ENCODE measurements around the gene HPS1. TPM values are rescaled to one million over a fixed set of nuclear protein-coding genes. Genes with fewer than 3 reads are reported as not detected.
"Not testable (repeated sequence)": the region's sequence is repeated elsewhere in the genome, so short reads cannot be mapped to it uniquely, and the experiment has no call there.

HPS1 gene
- total and polyA plus RNA-seq, 11 donors, result 20.9 to 61.4 (median 38.5) TPM

DNA sequence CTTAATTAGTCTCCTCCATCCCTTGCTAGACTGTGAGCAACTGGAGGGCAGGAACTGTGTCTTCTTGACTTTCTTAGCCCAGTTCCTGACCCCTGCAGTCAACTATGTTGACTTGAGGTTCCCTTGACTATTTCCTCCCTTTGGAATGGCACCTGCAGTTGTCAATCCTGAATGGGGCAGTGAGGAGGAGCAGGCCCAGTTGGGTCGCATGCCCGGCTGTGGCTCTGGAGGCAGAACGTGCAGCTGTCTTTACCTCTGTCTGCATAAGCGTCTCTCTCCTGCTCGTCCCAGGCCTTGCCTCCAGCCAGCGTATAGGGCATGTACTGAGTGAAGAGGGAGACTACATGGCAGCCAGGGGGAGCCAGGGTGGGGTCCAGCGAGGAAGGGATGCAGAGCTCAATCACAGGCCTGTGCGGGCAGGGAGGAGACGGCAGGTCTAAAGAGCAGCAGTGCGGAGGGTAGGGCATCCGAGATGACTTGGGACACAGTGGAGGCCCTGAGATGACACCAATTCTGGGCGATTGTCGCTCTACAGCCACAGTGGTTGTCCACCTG, 58.6 kb downstream of the HPS1 start:
- DNase-seq, result no peak
- TF ChIP-seq CTCF (IDR thresholded peaks at IDR 0.05) (no peak), POLR2A (IDR thresholded peaks at IDR 0.05) (no peak)
- Histone ChIP-seq H3K36me3 (peaks cover 0 to 39% (median 15%) of the 10 kb centered on the region in 9 donors), H3K4me3 (no peak overlapping the region), H3K27me3 (no peaks in the 10 kb centered on the region), H3K9me3 (no peaks in the 10 kb centered on the region), H3K27ac (no peak overlapping the region), H3K4me1 (peaks cover 0 to 16% (median 5%) of the 10 kb centered on the region in 12 donors)
- intact Hi-C loops (cut with DNase I), result no loop called here
- no peak for ATAC-seq
- 91 to 96% (median 94%) methylated on average over 13 of the region's 13 CpGs for WGBS, 4 donors

- H3K36me3 ChIP-seq, result peaks cover 0 to 45% (median 26%) of the 10 kb centered on the region in 9 donors
- H3K4me1 ChIP-seq, result no peaks in the 10 kb centered on the region
- DNase-seq, result no peak
- ATAC-seq, result no peak
- no peak overlapping the region for H3K4me3 ChIP-seq
- H3K27ac ChIP-seq, result no peak overlapping the region
- no peaks in the 10 kb centered on the region for H3K9me3 ChIP-seq
- H3K27me3 ChIP-seq, result no peaks in the 10 kb centered on the region
- no peak for TF ChIP-seq CTCF (IDR thresholded peaks at IDR 0.05)
- TF ChIP-seq POLR2A (IDR thresholded peaks at IDR 0.05), result no peak
- intact Hi-C loops (cut with DNase I), result no loop called here
- WGBS, 4 donors, result 88 to 98% (median 95%) methylated on average over 8 to 9 of the region's 9 CpGs
Observed at GRCh38 chr10:98384531-98385133, 62.1 kb downstream of the HPS1 start.

DNA sequence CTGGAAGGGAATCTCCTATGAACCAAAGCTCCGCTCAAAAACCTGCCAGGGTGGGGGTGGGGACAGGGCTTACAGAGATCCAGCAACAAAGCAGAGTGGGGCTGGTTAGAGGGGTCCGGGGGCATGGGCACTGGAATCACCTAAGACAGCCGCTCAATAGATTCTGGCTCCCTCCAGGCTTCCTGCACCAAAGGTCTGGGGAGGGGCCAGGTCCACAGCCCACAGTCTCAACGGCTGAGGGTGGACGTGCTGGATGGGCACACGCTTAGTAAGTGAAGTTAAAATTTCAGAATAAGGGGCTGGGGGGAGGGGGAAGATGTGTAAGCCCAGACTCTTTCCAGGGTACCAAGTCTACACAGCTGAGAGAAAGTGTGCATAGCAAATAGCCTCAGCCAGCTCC, 62.9 kb downstream of the HPS1 start:
- no peak for TF ChIP-seq POLR2A (IDR thresholded peaks at IDR 0.05)
- no peak for TF ChIP-seq CTCF (IDR thresholded peaks at IDR 0.05)
- Histone ChIP-seq H3K27ac (no peak overlapping the region), H3K27me3 (no peaks in the 10 kb centered on the region), H3K4me3 (no peak overlapping the region), H3K36me3 (peaks cover 0 to 47% (median 26%) of the 10 kb centered on the region in 9 donors), H3K4me1 (no peaks in the 10 kb centered on the region), H3K9me3 (no peaks in the 10 kb centered on the region)
- ATAC-seq (no peak), DNase-seq (no peak)
- intact Hi-C loops (cut with DNase I), result no loop called here
- WGBS, 4 donors, result 94 to 100% (median 95%) methylated on average over 4 to 6 of the region's 6 CpGs

- not testable (repeated sequence) for ATAC-seq
Observed at GRCh38 chr10:98383134-98383667, 63.5 kb downstream of the HPS1 start.

More at GRCh38 chr10:98383134-98383667, 63.5 kb downstream of the HPS1 start:
- H3K27ac ChIP-seq; H3K9me3 ChIP-seq; H3K4me3 ChIP-seq; intact Hi-C loops (cut with DNase I); H3K4me1 ChIP-seq; DNase-seq; H3K27me3 ChIP-seq: not testable (repeated sequence)
- WGBS, 4 donors, result 86 to 96% (median 93%) methylated on average over 7 of the region's 7 CpGs
- peaks cover 0 to 47% (median 26%) of the 10 kb centered on the region in 9 donors for H3K36me3 ChIP-seq

All from heart left ventricle (tissue), 16 donors.